Gastroesophageal sphincter (tissue), 3 donors: ENCODE measurements around the gene RTCA.

Source experiments
- CTCF ChIP-seq, 4 experiments: fragments of 200-600 bp in 2 of 4; fragments of 450-650 bp in 2 of 4; sonication (generic) in 1 of 4; IDR thresholded peaks; one replicate each; pipeline ENCODE4 v1.5.1; 2017 to 2019; ENCODE audit warnings: antibody characterized with exemption in 4 of 4, mild to moderate bottlenecking in 2 of 4, moderate library complexity in 2 of 4
- POLR2A ChIP-seq, 2 donors: fragments of 450-650 bp; IDR thresholded peaks; one replicate each; pipeline ENCODE4 v1.6.1; 2017; ENCODE audit warnings: antibody characterized with exemption in 2 of 2, mild to moderate bottlenecking in 2 of 2, moderate library complexity in 1 of 2
- POLR2AphosphoS5 ChIP-seq: sonication (generic); formaldehyde crosslinking; IDR thresholded peaks from one replicate; pipeline ENCODE4 v1.6.1; 2017; ENCODE audit warnings: antibody characterized with exemption

GRCh38 chr1:100249537-100250257 is 16.3 kb upstream of the RTCA start, which contains the start of gene DBT:
- TF ChIP-seq POLR2AphosphoS5 (peak; percentile 98), CTCF (IDR thresholded peaks at IDR 0.05) (no peak), POLR2A (IDR thresholded peaks at IDR 0.05) (peak; percentile 83 to 89)
